Neural progenitor cell (in vitro differentiated cells): ENCODE data around the gene SLC50A1.

Experiments used
- EZH2 ChIP-seq: fragments of 200-600 bp; sonication (generic); IDR thresholded peaks from 2 replicates; pipeline ENCODE4 v1.6.1; 2017; ENCODE audit warnings: antibody characterized with exemption, mild to moderate bottlenecking, moderate library complexity
- TF ChIP-seq, protein P1 (sequence below): fragments of 200-600 bp; sonication (generic); IDR thresholded peaks from 2 replicates; pipeline ENCODE4 v1.5.1; 2017; ENCODE audit warnings: antibody characterized with exemption, mild to moderate bottlenecking

DNA sequence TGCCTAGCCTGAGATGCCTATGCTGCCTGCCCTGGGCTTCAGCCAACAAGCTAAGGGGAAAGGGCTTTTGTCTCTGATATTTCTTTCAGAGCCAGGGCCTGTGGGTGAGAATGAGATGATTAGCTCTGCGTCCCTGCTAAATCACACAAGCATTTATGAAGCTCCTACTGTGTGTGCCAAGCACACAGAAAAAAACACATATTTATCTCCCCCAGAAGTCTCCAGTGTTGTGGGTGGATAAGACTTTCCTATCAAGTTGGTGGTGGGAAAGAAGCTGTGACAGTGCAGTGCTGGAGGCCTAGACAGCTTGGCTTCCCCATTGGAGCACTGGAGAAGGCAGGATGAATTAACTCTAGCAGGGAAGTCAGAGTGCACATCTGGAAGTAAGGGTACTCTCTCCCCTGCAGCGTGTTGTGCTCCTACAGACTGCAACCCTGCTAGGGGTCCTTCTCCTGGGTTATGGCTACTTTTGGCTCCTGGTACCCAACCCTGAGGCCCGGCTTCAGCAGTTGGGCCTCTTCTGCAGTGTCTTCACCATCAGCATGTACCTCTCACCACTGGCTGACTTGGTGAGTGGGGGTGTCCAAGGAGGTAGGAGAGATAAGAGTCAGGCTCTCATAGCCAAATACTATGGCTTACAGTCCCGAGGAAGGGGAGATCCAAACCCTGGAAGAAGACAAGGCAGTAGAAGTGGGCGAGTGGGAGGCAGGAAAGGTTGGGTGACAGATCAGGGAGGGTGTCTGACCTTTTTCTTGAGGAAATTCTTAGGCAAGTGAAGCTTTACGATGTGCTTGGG lies 1.7 kb downstream of the SLC50A1 start:
- TF ChIP-seq, protein P1, sequence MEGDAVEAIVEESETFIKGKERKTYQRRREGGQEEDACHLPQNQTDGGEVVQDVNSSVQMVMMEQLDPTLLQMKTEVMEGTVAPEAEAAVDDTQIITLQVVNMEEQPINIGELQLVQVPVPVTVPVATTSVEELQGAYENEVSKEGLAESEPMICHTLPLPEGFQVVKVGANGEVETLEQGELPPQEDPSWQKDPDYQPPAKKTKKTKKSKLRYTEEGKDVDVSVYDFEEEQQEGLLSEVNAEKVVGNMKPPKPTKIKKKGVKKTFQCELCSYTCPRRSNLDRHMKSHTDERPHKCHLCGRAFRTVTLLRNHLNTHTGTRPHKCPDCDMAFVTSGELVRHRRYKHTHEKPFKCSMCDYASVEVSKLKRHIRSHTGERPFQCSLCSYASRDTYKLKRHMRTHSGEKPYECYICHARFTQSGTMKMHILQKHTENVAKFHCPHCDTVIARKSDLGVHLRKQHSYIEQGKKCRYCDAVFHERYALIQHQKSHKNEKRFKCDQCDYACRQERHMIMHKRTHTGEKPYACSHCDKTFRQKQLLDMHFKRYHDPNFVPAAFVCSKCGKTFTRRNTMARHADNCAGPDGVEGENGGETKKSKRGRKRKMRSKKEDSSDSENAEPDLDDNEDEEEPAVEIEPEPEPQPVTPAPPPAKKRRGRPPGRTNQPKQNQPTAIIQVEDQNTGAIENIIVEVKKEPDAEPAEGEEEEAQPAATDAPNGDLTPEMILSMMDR, result no peak
- TF ChIP-seq EZH2, result no peak
